ENCODE measurements around the gene CTDP1.

CTDP1 gene

DNA sequence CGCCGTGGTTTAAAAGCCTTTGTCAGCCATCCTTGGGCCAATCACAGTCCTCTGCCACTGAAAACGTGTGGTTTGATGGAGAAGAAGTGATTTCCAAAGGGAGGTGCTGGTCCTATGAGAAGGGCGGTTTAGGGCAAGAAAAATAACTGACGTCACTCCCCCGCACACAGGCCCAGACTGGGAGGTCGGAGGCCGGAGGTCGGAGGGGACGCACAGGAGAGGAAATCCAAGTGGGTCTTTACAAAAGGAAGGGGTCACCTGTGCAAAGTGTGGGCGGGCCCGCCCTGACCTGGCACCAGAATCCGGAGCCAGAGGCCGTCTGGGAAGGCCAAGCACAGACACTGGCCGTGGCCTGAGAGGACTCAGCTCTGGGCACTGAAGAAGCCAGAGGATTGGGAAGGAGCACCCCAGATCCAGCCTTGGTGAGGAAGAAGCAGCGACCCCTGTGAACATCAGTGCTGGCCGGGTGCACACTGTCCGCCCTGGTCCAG is 100.1 kb downstream of the CTDP1 start:
- ChIA-PET CTCF (no interaction called here), POLR2A (ENCODE audit: low non-redundant PET) (no interaction called here)
- DNase-seq (ENCODE audit: low spot score), result no peak
- no peak overlapping the region for H3K27ac ChIP-seq
- TF ChIP-seq, protein P1, sequence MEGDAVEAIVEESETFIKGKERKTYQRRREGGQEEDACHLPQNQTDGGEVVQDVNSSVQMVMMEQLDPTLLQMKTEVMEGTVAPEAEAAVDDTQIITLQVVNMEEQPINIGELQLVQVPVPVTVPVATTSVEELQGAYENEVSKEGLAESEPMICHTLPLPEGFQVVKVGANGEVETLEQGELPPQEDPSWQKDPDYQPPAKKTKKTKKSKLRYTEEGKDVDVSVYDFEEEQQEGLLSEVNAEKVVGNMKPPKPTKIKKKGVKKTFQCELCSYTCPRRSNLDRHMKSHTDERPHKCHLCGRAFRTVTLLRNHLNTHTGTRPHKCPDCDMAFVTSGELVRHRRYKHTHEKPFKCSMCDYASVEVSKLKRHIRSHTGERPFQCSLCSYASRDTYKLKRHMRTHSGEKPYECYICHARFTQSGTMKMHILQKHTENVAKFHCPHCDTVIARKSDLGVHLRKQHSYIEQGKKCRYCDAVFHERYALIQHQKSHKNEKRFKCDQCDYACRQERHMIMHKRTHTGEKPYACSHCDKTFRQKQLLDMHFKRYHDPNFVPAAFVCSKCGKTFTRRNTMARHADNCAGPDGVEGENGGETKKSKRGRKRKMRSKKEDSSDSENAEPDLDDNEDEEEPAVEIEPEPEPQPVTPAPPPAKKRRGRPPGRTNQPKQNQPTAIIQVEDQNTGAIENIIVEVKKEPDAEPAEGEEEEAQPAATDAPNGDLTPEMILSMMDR (conservative IDR thresholded peaks at IDR 0.05; ENCODE audit: low read depth), result no peak

DNA sequence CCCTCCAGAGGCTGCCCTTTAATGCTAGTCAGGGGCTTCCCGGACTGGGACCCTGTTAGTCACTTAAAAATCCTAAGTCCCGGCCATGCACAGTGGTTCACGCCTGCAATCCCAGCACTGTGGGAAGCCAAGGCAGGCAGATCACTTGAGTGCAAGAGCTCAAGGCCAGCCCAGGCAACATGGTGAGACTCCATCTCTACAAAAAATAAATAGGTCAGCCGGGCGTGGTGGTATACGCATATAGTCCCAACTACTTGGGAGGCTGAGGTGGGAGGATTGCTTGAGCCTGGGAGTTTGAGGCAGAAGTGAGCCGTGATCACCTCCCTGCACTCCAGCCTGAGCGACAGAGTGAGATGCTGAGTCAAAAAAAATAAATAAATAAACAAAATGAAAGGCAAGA is 100.9 kb downstream of the CTDP1 start:
- ChIA-PET POLR2A (ENCODE audit: low non-redundant PET) (no interaction called here), CTCF (no interaction called here)
- TF ChIP-seq, protein P1 (conservative IDR thresholded peaks at IDR 0.05; ENCODE audit: low read depth), result no peak
- H3K27ac ChIP-seq, result no peak overlapping the region
- DNase-seq (ENCODE audit: low spot score), result no peak

DNA sequence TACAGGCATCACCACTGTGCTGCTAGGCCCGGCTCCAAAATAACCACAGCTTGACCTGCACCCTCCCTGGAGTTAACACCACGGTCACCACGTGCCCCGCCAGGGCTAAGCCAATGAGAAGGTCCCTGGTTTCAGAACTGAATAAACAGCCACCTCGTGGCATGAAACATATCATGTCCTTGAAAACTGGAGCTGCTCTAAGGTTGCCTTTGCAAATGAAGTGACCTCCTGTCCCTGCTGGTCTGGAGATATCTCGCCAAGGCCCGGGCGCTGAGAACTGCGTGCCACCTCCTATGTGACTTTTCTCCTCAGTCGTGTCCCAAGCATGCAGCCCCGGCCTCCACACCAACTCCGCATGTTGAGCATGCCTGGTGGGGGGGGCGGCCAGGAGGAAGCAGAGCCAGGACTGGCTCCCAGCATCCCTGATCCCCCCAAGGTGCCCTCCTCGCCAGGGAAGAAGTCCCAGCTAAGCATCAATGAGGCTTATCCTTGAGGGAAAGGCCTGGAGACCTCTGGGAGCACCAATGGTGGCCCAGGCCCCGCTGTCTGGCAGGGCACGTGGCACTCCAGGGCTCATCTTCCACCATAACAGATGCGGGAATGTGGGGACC is 101.8 kb downstream of the CTDP1 start:
- DNase-seq (ENCODE audit: low spot score), result no peak
- CTCF ChIA-PET, result no interaction called here
- TF ChIP-seq, protein P1 (conservative IDR thresholded peaks at IDR 0.05; ENCODE audit: low read depth), result no peak
- POLR2A ChIA-PET (ENCODE audit: low non-redundant PET), result no interaction called here
- no peak overlapping the region for H3K27ac ChIP-seq

DNA sequence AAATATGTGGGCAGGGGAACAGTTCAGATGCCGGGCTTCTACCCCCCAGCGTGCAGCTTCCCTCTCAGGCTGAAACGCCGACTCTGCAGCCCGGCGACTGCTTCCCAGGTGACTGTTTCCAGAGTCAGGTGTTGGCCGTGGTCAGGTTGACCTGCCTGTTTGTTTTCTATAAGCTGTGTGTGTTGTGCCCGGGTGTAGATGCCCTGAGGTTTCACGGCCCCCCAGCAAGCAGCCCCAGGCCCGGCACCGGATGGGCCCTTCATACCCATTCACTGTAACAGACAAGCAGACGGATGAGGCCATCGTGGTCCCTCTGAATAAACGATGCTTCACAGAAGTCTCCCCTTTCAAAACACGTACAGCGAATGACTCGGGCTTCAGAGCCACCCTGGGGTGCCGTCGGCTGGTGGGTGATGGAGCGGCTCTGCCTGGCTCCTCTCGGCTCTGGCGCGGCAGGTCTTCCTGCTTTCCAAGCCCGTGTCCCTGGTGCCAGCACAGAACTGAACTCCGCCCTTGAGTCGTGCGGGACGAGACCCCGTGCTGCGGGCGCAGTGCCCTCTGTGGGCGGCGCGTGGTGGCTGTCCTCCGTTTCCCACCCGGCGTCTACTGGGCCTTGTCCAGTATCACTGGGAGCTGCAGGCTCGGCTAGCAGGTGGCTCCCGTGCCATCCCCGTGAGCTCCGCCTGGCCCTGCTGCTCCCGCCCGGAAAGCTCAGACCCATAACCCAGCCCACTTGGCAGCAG is 103.1 kb downstream of the CTDP1 start:
- no peak for DNase-seq (ENCODE audit: low spot score)
- ChIA-PET POLR2A (ENCODE audit: low non-redundant PET) (no interaction called here), CTCF (no interaction called here)
- TF ChIP-seq, protein P1 (conservative IDR thresholded peaks at IDR 0.05; ENCODE audit: low read depth), result no peak
- H3K27ac ChIP-seq, result no peak overlapping the region

DNA sequence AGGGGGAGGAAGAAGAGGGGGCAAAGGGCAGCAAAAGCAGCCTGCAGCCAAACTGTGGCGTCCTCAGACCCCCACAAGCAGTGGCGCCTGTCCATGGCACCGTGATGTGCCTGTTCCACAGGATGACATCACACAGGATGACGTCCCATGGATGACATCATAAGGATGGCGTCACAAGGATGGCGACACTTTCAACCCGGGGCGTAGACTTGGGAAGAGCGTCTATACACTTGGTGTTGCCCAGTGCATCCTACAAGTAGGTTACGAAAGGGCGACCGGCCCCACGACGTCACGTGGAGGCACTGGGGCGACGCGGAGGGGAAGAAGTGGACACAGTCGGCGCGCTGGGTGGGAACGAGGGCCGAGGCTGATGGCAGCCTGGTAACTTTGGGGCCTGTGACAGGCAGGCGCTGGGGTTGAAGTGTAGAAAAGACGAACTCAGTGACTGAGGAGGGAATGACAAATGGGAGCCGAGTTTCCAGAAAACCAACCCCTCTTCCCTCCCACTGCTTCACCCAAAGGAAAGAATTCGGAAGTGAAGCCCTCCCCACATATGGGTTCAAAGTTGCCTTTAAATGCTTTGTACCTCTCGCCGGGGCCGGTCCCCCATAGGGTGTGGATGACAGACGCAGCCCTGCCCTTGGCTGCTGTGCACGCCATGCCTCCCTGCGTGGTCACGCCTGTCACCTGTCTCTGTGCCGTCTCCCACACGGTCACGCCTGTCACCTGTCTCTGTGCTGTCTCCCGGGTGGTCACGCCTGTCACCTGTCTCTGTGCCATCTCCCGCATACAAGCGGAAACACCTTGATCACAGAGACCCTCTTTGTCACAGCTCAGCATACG is 104.7 kb downstream of the CTDP1 start:
- POLR2A ChIA-PET (ENCODE audit: low non-redundant PET), result no interaction called here
- no peak for DNase-seq (ENCODE audit: low spot score)
- CTCF ChIA-PET, result no interaction called here
- TF ChIP-seq, protein P1 (conservative IDR thresholded peaks at IDR 0.05; ENCODE audit: low read depth), result no peak
- no peak overlapping the region for H3K27ac ChIP-seq

DNA sequence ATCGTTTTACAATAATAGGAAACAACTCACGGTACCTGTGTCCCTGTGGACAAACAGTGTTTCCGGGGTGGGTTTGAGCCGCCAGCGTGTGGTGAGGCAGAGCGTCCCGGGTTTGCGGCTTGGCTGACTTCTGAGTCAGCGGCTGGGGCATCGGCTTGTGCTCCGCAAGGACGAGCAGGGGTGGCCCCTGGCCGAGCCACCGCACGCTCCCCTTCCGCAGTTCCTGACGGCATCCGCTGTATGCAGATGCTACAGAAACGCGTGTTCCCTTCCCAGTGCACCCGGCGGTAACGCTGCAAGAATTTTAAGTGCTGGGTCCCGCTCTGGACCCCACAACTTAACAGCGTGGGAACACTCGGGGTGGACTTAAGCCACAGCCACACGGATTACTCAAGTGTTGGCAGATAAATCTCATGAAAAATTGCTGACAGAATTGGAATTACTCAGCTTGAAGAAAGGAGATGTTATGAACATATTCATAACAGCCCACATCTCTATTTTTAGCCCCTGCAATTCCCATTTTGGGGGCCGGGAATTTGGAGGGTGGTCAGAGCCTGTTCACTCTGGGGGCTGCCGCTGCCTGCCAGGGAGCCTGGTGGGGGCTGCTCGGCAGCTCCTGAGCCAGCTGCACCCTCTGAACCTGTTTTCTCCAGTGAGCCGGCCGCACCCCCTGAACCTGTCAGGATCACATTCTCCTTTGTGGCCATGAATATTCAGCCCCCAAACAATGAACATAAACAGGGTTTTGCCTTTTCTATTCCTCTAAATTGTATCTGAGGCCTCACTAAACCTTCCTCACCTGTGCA is 105.6 kb downstream of the CTDP1 start:
- POLR2A ChIA-PET (ENCODE audit: low non-redundant PET), result no interaction called here
- CTCF ChIA-PET, result no interaction called here
- H3K27ac ChIP-seq, result no peak overlapping the region
- TF ChIP-seq, protein P1 (conservative IDR thresholded peaks at IDR 0.05; ENCODE audit: low read depth), result no peak
- no peak for DNase-seq (ENCODE audit: low spot score)

Data from RWPE1 (cell line).